HepG2 (cell line): Measurements from ENCODE around the gene IGFLR1. TPM values are rescaled to one million over a fixed set of nuclear protein-coding genes. Genes with fewer than 3 reads are reported as not detected.

Experiments
- HOXA9 ChIP-seq: sonication (generic); formaldehyde crosslinking; IDR thresholded peaks from 2 replicates; pipeline ENCODE4 v1.8.1; 2022; ENCODE audit warnings: missing genetic modification reagents, mild to moderate bottlenecking, moderate library complexity, borderline replicate concordance
- RBM39 ChIP-seq: fragments of 200-400 bp; formaldehyde crosslinking; IDR thresholded peaks from one replicate; pipeline ENCODE4 v1.6.1; 2018; ENCODE audit warnings: antibody characterized with exemption, mild to moderate bottlenecking, low read depth, low read length; ENCODE audit not compliant: poor library complexity, severe bottlenecking
- ZBTB20 ChIP-seq: sonication (generic); formaldehyde crosslinking; IDR thresholded peaks from 2 replicates; pipeline ENCODE4 v1.8.1; 2023; ENCODE audit warnings: missing genetic modification reagents, low read depth, mild to moderate bottlenecking, borderline replicate concordance
- ZNF350 ChIP-seq: sonication (generic); formaldehyde crosslinking; IDR thresholded peaks from 2 replicates; pipeline ENCODE4 v1.4.0; 2020; ENCODE audit warnings: mild to moderate bottlenecking, low read depth, missing genetic modification reagents, borderline replicate concordance
- ZNF562 ChIP-seq: sonication (generic); formaldehyde crosslinking; IDR thresholded peaks from 2 replicates; pipeline ENCODE4 v1.8.0; 2022; ENCODE audit warnings: missing genetic modification reagents, borderline replicate concordance
- polyA plus RNA-seq, 8 experiments: library from polyadenylated mRNA; depleted of rRNA in 3 of 8; stranded (reverse) in 7 of 8; unstranded in 1 of 8; fragments of >200 nt; fragmentation: Illumina TruSeq in 4 of 8; extraction: Trizol in 4 of 8; gene quantifications; 2 replicates each; pipeline versions ENCODE4 v1.2.1 to v1.2.3, GENCODE V29; 2011 to 2016; ENCODE audit warnings: low read depth in 4 of 8, missing spikeins in 1 of 8, mixed read lengths in 1 of 8; ENCODE audit not compliant: insufficient read depth in 1 of 8
- total RNA-seq, 5 experiments: library from RNA; depleted of rRNA; stranded (reverse); fragments of >200 nt; fragmentation: Illumina TruSeq; extraction: Trizol; gene quantifications; 2 replicates each; pipeline ENCODE4 v1.2.3, GENCODE V29; 2016; ENCODE audit warnings: low read depth in 1 of 5
- TF ChIP-seq, protein P1 (sequence below), 2 experiments: fragments of 450-650 bp in 1 of 2; sonication (generic) in 1 of 2; formaldehyde crosslinking in 1 of 2; IDR thresholded peaks; 2 replicates each; pipeline versions ENCODE4 v1.6.1 to v1.8.0; 2016 to 2022; ENCODE audit warnings: antibody characterized with exemption in 1 of 2, mild to moderate bottlenecking in 1 of 2, missing genetic modification reagents in 1 of 2

Gene IGFLR1
- total and polyA plus RNA-seq, 2 of the 13 experiments (the other 11 are each of a cell fraction or from before 2014, with no cell fraction given), result 5.4 to 8.9 TPM

DNA sequence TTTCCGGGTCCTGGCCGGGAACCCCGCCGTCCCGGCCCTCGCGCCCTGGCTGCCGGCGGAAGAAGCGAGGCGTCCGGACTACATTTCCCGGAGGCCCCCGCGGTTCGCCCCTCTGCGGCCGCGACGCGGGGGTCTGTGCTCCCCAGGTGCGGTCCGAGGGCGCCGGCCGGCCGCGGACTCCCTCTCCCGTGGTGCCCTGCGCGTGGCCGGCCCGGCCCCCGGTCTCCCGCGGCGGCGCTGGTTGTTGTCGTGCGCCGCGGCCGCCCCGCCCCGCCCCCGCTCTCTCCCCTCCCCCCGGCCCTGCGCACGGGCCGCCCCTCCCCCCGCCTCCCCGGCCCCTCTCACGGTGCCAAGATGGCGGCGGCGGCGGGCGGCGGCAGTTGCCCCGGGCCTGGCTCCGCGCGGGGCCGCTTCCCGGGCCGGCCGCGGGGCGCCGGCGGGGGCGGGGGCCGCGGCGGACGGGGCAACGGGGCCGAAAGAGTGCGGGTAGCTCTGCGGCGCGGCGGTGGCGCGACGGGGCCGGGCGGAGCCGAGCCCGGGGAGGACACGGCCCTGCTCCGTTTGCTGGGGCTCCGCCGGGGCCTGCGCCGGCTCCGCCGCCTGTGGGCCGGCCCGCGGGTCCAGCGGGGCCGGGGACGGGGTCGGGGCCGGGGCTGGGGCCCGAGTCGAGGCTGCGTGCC is 24.4 kb downstream of the IGFLR1 start, which contains the start of gene KMT2B (continued):
- TF ChIP-seq, protein P1, sequence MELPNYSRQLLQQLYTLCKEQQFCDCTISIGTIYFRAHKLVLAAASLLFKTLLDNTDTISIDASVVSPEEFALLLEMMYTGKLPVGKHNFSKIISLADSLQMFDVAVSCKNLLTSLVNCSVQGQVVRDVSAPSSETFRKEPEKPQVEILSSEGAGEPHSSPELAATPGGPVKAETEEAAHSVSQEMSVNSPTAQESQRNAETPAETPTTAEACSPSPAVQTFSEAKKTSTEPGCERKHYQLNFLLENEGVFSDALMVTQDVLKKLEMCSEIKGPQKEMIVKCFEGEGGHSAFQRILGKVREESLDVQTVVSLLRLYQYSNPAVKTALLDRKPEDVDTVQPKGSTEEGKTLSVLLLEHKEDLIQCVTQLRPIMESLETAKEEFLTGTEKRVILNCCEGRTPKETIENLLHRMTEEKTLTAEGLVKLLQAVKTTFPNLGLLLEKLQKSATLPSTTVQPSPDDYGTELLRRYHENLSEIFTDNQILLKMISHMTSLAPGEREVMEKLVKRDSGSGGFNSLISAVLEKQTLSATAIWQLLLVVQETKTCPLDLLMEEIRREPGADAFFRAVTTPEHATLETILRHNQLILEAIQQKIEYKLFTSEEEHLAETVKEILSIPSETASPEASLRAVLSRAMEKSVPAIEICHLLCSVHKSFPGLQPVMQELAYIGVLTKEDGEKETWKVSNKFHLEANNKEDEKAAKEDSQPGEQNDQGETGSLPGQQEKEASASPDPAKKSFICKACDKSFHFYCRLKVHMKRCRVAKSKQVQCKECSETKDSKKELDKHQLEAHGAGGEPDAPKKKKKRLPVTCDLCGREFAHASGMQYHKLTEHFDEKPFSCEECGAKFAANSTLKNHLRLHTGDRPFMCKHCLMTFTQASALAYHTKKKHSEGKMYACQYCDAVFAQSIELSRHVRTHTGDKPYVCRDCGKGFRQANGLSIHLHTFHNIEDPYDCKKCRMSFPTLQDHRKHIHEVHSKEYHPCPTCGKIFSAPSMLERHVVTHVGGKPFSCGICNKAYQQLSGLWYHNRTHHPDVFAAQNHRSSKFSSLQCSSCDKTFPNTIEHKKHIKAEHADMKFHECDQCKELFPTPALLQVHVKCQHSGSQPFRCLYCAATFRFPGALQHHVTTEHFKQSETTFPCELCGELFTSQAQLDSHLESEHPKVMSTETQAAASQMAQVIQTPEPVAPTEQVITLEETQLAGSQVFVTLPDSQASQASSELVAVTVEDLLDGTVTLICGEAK (IDR thresholded peaks at IDR 0.05), result no peak
- TF ChIP-seq, protein P1 (CRISPR knock-in tag; IDR thresholded peaks at IDR 0.05), result no peak
- no peak for TF ChIP-seq RBM39
- TF ChIP-seq HOXA9 (CRISPR knock-in tag), result no peak
- TF ChIP-seq ZNF350 (CRISPR knock-in tag), result no peak
- no peak for TF ChIP-seq ZBTB20 (CRISPR knock-in tag)
- TF ChIP-seq ZNF562 (CRISPR knock-in tag), result no peak
